NT2/D1 (cell line): Measurements from ENCODE around the gene ELMO3.

ENCODE experiments used
- YY1 ChIP-seq: IDR thresholded peaks from 2 replicates; pipeline ENCODE4 v1.6.1; 2011; ENCODE audit not compliant: insufficient read length, insufficient read depth
- ZNF274 ChIP-seq: IDR thresholded peaks from 2 replicates; pipeline ENCODE4 v1.6.1; 2011; ENCODE audit warnings: mild to moderate bottlenecking, low read depth, low read length

DNA sequence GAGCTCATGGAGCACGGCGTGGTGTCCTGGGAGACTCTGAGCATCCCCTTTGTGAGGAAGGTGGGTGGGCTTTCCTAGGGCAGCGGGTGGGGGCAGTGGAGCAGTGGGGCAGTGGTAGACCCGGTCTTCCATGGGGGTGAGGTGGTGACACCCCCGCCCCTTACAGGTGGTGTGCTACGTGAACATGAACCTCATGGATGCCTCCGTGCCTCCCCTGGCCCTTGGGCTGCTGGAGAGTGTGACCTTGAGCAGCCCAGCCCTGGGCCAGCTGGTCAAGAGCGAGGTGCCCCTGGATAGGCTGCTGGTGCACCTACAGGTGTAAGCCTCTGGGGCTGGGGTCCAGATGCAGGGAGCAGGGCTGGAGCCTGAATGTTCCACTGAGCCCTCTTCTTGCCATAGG, 1.6 kb downstream of the ELMO3 start:
- no peak for TF ChIP-seq YY1
- TF ChIP-seq ZNF274: no peak
